ENCODE measurements around the gene TOGARAM2.
"Not testable (repeated sequence)": the region's sequence is repeated elsewhere in the genome, so short reads cannot be mapped to it uniquely, and the experiment has no call there.

The TOGARAM2 gene

DNA sequence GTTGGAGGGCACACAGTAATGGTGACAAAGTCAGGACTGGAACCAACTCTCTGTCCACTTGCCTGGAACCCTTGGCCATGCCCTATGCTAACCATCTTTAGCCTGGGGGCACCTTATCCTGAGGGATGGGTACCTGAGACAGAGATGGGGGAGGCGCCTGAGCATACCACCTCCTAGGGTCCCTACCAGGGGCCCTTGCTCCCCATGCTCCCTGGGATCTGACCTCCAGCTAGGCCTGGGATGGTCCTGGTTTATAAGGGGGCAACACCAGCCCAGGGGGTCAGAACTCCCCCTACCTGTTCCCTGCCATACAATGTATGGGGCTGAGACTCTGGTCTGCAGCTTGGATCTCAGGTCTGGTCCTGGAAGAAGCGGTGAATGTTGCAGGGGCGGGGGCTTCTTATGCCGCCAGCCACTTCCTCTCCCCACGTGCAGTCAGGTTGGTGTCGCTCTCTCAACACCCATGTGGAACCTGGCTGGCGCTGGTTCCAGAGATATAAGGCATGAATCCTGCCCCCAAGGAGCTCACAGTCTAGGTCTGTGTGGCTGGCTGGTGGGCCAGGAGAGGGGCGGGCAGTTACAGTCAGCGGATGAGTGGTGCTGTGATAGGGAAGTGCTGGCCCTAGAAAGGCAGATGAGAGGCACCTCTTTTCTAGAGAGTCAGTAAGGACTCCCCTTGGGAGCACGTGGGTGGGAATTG, 3.8 kb upstream of the TOGARAM2 start:
- DNase-seq, result no peak

DNA sequence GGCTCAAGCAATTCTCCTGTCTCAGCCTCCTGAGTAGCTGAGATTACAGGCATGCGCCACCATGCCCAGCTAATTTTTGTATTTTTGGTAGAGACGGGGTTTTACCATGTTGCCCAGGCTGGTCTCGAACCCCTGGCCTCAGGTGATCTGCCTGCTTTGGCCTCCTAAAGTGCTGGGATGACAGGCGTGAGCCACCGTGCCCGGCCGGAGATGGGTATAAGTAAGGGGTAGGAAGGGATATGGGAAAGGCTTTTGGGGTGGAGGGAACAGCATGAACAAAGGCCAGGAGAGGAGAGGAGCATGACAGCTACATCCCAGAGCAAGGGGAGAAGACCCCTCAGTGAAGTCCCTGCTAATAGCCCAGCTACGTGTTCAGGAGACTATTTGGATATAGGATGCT, 3.1 kb upstream of the TOGARAM2 start:
- DNase-seq, result not testable (repeated sequence)

DNA sequence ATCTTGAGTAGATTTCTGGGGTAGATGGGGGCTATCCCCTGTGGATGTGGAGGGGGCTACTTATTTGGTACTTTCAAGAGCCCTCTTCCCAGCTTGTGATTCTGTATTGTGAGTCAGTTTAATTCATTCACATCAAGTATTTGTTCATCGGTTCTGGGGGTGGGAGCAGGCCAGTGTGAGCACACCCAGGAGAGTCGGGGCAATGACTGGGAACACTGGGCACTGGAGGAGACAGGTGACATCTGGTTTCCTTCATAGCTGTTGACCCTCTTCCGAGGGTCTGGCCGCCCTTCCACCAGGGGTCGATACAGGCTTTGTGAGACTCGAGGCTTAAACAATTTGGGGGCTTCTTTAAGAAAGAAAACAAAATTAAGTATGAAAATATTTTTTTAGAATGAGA, 2.5 kb upstream of the TOGARAM2 start:
- DNase-seq, result no peak

DNA sequence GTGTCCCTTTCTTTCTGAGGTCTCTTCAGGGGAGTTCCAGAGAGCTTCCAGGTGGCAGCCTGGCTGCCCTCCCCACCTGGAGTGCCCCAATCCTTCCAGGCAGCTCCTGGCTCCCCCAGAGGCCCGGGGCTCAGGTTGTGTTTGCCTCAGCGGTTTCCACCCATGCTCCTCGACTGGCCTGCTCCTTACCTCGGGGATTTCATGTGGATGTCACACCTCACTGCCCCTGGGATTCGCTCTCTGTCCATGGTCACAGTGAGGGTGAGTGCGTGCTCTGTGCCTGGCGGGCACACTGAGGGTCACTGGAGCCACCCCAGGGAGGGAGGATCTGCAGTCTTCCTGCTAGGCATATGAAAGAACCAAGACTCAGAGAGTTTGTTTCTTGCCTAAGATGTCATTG, 2.1 kb upstream of the TOGARAM2 start:
- no peak for DNase-seq

DNA sequence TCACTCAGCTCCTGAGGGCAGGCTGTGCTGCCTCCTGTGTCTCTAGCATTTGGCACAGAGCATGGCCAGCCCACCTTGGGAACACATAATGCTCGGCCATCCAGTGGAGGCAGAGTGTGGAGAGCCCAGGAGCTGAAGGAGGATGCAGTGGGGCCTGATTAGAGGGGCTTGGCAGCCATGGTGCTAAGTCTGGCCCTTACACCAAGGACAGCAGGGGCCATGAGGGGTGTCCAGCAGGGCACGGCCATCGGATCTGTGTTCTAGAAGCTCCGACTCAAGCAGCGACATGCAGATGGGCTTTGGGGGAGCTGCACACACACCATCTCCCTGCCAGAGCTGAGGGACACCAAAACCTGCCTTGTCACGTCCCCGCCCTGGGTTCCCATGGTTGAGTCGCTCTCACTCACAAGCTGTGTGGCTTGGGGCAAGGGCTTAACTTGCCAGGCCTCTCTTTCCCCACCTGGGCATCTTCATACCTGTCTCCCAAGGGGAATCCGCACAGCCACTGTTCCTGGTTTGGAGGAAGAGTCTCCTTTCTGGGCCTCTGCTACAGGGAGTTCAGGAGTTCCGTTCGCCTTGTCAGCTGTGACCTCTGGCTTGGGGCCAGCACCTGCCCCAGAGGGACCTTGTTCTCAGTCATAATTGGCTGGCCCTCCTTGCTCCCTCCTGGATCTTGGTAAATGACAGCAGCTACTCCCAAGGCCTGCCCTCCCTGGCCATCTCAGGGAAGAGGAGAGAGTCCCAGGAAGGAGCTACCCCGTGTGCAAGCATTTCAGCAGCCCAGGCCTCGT, 1.3 kb upstream of the TOGARAM2 start:
- DNase-seq, result no peak

DNA sequence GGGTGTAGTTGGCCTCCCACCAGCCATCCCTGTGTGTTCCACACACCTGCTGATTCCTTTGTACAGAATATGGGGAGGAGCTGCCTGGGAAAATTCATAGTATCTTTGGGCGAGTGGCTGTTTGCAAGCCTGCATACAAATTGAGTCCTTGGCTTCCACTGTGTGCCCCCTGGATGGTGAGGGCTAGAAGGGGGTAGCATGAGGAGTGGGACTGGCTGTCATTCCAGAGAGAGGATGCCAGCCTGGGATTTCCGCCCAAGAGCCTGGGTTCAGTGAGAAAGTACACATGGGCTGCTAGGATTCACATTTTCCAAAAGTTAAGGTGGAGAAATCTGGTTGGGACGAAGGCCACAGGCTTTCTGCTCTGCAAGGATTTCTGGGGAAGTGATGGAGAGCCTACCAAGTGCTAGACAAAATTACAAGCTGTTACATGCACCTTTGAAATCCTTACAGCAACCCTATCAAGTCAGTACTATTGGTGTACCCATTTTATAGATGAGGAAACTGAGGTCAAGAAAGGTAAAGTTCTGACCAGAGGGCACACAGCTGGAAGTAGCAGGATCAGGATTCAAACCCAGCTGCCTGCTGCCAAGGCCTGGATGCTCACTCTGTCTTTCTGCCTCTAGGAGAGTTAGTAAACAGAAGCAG, 606 bp upstream of the TOGARAM2 start:
- no peak for DNase-seq

DNA sequence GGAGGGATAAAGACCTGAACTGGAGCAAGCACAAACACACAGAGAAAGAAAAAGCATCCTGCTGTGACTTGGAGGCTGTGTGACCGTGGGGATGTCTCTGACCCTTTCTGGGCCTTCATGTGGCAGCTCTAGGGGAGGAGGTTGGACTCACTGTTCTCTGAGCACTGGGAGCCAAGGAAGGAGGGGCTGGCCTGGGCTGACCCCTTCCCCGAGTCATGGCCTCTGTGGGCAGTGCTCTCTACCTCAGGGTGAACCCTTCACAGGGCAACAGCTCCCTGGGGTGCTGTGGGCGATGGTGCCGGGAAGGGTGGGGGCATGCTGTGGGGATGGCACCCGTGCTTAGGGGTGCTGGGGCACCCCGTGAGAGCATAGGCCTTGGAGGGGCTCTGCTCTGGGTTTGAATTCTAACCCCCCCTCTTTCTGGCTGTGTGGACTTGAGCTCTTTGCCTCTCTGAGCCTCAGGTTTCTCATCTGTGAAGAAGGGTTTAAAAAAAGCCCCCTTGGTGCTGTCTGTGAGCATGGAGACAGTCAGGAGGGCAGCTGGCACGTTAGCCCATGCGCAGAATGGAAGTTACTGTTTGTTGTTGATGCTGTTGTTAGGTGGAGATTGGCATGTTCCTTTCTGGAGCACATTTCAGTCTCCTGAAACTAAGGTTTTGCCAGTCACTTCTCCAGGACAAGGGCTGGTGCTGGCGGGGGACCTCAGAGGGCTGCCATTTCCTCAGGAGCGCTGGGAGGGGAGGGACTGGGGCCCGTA, 700 bp downstream of the TOGARAM2 start:
- DNase-seq, result no peak

DNA sequence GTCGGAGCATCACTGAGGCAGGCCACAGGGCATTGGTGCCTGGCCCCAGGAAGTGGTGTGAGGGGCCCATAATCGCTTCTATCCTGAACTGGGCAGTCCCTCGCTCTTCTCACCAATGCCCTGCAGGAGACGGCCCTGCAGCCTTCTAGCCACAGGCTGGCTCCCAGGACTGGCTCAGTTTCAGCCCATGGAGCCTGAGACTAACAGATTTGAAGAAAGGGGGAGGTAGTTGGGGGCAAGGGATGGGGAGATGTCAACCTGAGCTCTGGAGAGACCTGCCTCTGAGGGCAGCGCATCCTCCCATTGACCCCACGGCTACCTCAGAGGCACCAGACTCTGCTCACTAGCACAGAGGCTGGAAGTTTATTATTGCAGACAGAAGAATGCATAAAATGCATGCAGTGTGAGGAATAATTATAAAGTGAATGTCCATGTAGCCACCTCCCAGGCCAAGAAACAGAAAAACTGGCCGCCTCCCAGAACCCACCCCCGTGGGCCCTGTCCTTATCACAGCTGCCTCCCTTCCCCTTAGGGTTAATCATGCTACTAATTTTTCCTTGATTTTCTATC, 1.4 kb downstream of the TOGARAM2 start:
- DNase-seq, result no peak

DNA sequence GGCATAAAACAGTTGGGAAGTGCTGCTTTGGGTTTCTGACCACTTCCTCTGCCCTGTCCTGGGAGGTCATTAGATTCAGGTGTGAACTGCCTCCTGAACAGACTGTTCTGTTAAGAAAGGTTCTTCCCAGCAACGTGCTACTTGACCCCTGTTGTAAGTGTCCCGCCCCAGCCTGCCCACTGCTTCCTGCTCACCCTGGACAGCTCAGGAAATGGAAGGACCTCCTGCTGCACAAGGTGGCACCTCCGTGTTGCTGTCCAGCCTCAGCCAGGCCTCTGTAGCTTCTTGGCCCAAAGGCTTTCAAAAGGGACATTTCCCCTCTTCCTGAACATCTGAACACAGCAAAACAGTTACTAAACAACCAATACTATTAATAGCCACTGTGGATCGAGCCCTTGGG, 5.3 kb downstream of the TOGARAM2 start:
- DNase-seq, result no peak

DNA sequence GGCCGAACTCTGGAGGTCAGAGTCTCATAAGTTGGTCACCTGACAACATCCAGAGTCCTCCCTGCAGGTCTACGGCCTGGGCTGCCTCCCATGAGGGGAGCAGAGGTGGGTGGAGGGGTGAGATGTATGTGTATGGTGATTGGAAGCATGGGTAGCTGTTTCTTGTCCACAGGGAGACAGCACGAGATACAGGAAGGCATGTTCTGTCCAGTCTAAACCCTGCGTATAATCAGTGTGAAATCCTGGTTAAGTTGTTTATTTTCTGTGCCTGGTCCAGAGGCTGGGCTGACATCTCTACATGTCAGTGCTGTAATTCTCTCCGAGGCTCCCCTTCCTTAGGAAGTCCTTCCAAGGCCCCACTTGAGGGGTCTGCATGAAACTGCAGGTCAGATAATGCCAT, 8.9 kb downstream of the TOGARAM2 start:
- no peak for DNase-seq

DNA sequence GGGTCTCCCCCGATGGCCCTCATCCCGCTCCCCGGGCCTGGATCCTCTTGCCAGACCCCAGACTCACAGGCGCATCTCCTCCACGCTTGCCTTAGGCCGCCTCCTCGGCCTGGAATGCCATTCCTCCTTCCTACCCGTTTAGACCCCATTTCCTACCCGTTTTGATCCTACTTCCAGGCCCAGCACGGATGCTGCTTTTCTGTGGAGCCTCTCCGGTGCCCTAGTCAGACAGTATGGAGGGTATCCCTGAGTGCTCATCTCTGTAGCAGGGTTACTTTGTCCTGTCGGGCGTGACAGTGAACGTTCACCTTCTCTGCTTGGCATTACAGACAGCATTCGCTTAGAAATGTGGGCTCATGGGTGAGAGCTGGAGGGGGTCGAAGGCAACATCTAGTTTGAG, 9.3 kb downstream of the TOGARAM2 start:
- no peak for DNase-seq

DNA sequence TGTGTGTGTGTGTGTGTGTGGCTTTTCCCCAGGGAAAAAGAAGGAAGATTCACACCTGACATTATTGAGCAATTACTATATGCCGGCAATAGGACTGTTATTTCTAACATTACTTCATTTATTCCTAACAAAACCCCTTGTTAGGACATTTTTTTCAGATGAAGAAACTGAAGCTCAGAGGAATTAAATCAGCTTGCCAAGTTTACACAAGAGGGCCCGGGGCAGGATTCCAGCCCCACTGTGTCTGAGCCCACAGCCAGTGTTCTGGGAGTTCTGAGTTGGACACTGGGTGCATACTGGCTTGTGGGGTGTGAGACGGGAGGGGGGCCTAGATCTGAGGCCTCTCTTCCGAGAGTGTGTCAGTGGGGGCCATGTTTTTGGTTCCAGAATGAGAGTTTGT, 9.9 kb downstream of the TOGARAM2 start:
- DNase-seq, result no peak

DNA sequence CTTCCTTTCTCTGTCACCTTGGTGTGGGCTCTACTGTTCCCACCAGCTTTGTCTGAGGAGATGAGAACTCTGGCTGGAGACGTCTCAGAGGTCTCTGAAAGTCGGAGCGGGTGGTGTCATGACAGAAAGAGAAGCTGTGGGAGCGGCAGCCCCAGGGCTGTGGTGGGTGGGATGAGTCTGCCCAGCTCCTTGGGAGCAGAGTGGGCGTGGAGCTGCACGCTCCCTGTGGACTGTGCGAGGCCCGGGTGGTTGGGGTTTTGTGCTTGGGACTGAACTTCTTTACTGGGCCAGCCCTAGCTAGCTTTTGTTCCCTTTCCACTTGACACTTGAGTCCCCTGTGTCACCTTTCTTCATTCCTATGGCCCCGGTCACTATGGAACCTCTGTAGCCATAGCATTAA, 10.4 kb downstream of the TOGARAM2 start:
- DNase-seq, result no peak

DNA sequence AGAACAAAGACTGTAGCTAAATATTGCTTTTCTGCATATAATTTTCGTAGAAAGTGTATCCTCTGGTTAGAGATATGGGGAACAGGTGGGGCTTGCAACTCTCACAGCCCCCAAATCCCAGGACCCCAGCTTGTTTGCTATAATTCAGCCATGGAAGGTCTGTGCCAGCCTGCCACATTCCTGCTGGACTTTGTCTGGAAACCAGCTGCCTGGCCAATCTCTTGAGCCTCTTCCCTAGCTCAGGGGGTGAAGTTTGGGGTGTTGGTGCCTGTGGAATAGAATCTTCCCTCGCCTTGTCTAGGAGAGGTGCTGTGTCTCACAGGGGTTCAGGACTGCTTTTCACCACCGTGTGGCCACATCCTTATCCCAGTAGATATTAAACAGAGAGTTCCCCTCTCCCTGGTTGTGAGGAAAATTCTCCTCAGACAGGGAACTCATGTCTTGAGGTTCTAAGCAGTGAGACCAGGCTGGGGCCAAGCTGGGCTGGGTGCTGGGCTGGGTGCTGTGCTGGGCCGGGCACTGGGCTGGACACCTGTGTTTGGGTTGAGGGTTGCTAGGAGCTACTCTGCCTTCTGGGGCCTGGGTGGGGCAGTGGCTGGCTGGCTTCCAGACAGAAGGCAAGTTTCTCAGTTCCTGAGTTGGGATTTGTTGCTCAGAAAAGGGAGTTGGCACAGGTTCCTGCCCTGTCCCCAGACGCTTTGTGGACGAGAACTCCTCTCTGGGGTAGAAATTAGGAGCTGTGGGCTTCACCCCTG, 12.3 kb downstream of the TOGARAM2 start:
- DNase-seq, result no peak

DNA sequence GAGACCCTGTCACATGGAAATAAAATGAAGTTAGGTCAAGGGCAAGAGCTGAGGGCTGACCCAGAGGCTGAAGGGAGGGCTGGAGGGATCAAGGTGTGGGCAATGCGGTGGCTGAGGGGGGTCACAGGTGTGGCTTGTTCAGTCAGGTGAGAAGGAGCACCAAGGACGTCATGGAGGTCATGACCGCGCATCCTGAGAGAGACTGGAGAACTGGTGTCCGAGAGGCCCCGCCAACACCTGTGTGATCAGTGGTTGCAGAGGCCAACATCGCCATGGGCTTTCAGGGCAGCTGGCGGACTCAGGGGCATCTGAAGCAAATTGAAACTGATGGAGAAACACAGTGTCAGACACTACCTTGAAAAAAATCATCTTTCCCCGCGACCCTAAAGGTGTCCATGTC, 13.0 kb downstream of the TOGARAM2 start:
- DNase-seq, result no peak

DNA sequence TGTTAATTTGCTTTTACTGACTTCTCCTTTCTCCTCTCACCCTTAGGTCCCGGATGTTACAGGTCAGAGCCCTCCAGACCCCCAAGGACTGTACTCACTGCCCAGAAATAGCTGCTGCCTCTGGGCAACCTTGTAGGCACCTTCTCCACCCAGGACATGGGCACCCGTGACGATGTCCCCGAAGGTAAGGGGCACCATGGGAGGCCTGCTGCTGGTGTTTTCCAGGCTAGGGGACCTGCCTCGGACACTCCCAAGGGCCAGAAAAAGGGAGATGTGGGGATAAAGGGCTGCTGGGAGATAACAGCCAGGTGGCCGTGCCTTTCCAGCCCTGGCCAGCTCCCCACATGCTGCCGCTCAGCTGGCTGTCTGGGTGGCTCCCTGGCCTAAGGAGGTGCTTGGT, 13.6 kb downstream of the TOGARAM2 start:
- no peak for DNase-seq

DNA sequence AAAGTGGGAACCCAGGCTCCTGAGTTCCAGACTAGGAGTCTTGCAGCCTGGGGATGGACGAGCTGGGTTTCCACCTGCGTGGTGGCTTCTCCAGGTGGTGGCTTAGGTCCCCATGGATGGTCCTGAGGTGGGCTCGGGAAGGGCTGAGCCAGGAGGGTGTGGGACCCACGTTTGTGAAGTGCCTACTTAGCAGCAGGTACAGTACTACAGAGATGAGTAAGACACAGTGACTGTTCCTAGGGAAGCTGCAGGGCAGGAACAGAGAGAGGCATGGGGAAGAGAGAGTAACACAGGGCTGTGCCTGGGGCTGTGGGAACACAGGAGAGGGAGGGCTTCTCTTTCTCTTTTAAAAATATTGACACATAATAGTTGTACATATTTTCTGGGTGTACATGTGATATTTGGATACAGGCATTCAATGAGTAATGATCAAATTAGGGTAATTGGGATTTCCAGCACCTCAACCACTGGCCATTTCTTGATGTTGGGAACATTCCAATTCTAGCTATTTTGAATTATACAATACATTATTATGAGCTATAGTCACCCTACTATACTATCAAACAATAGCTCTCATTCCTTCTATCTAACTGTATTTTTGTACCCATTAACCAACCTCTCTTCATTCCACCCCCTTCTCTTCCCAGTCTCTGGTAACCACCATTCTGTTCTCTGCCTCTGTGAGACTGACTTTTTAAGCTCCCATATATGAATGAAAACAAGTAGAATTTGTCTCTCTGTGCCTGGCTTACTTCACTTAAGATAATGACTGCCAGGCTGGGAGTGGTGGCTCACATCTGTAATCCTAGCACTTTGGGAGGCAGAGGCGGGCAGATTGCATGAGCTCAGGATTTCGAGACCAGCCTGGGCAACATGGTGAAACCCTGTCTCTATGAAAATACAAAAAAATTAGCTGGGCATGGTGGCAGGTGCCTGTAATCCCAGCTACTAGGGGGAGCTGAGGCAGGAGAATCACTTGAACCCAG, 15.0 kb downstream of the TOGARAM2 start:
- no peak for DNase-seq

DNA sequence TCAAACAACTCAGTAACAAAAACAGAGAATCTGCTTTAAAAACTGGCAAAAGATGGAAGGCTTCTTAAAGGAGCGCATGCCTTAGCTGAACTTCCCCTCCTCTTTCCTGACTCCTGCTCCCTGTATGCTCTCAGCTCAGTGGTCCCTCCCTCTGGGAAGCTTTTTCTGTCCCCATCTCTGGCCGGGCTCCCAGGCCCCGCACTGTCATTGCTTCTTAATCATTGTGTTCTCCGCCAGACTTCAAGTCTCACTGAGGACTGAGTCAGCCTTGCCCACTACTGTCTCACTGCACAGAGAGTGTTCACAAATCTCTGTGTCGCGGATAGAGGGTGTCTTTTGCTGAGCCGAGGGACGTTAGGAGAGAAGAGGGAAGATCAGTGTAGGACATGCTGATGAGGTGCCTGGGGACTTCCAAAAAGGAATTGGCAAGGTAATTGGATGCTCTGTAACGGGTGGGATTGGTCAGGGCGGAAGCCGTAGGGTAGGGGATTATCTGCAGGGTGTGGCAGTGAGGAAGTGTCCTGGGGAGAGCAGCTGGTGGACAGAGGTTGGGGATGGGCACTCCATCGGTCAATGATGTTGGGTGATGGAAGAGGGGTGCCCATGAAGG, 16.2 kb downstream of the TOGARAM2 start:
- DNase-seq, result no peak

DNA sequence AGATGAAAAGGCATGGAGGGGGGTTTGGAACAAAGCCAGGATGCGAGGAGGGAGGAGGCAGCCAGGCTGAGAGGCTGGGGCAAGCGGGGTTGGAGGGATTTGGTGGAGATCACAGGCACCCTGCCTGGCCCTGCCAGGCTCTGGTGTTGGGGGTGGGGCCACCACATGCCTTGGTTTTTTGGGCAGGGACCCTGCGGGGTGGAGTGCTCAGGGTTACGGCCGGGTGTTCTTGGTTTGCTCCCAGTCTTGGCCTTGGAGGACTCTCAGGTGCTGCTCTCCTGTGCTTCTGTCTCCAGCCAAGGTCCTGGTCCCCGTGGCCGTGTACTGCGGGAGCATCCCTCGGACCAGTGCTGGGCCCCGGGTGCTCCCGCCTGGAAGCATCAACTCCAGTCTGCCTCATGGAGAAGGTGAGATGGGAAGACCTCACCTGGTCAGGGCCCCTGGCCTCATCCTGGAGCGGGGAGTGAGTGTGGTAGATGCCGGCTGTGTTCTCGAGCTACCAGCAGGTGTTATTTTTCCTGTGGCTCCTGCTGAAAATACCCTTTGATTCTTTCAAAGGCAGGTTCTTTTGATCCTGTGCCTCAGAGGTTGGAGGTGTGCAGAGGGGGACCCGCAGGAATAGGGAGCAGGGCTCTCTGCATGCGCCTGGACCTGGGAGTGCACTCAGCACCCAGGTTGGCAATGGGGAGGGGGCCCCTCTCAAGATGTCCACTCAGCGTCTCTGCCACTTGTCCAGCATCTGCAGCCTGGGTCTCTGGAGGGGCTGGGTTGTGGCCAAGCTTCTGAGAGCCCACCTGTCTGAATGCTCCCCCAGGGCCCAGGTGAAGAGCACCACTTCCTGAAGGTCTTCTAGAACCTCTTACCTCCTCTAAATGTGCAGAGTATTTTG, 17.0 kb downstream of the TOGARAM2 start:
- no peak for DNase-seq

DNA sequence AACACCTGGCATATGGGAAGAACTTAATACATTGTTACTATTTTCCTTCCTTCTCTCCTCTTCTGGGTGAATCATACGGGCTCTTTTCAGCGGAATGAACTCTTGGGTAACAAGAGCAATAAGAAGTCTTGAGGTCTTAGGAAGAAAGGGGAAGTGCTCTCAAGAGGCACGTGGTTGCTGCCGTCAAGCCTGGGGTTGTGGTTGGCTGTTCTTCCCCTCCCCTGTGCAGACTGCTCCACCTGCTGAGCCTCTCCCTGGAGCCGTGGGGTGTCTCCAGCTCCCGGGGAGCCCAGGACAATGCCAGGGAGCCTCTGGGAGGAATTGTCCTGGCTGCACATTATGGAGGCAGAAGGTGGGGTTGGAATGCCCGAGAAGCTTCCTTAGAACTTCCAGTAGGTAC, 19.4 kb downstream of the TOGARAM2 start:
- DNase-seq, result no peak
